ENCODE results near the gene STK10.

The STK10 gene

DNA sequence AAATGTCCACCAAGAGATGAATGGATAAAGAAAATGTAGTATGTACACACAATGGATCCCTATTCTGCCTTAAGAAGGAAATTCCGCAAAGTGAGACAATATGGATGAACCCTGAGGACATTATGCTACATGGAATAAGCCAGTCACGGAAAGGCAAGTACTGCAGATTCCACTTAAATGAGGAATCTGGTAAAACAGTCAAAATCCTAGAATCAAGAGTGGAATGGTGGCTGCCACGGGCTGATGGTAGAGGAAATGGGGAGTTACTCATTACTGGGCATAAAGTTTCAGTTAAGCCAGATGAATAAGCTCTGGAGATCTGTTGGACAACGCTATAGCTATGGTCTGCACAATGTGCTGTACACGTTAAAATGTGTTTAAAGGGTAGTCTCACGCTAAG is 47.2 kb downstream of the STK10 start:
- DNase-seq: no peak

DNA sequence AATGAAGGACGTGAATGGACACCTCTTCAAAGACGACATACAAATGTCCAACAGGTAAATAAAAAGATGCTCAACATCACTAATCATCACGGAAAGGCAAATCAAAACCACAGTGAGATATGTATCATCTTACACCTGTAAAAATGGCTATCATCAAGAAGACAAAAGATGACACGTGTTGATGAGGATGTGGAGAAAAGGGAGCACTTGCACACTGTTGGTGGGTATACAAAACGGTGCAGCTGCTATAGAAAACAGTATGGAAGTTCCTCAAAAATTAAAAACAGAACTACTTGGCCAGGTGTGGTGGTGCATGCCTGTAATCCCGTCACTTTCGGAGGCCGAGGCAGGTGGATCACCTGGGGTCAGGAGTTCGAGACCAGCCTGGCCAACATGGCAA is 47.9 kb downstream of the STK10 start:
- no peak for DNase-seq

DNA sequence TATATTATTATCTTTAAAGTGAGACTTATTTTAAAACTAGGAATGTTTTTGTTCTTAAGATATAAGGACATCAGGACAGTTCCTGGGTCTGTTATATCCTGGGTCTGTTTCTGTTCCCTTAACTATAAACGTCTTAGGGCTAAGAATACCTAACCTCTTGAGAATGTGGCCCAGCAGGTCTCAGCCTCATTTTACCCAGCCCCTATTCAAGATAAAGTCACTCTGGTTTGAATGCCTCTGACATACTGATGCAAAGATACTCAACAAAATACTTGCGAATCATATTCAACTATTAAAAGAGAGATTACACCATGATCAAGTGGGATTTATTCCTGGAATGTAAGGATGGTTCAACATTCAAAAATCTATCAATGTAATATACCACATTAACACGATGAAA is 51.0 kb downstream of the STK10 start:
- no peak for DNase-seq

DNA sequence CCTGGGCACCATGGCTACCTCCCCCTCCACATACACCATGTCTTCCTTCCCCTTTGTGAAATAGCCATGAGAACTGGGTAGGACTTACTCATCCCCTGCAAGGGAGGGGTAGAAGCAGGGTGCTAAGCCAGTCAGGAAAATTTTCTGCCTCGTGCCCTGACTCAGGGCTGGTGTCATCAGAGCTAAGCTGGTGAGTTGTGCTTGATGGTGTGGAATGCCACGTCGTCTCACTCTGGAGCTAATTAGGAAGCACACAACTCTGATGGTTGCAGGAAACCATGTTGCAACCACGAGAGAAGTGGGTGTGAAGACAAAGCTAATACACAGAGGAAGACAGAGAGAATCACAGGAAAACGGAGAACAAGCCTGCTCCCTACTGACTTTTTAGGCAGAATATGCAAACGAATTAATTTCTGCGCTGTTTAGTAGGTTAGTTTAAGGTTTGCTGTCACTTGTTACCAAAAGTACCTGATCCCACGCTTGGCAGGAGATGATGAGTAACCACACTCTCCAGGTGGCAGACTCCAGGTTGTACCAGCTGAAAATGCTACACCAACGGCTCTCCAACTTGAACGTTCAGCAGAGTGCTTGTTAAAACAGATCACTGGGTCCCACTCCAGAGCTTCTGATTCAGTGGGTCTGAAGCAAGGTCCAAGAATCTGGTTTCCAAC is 54.5 kb downstream of the STK10 start:
- DNase-seq: no peak

DNA sequence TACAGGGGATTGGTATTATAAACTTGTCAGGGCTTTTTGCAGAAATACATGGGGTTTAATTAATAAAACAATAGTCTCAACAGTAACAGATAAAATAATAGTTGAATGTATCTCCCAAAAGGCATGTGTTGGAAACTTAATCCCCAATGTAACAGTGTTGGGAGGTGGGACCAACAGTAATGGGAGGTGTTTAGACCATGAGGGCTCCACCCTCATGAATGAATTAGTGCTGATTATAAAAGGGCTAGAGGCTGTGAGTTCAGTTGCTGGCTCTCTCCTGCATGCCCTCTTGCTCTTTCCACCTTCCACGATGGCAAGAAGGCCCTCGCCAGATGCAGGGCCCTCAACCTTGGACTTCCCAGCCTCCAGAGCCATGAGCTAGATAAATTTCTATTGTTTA is 56.3 kb downstream of the STK10 start:
- DNase-seq: no peak

DNA sequence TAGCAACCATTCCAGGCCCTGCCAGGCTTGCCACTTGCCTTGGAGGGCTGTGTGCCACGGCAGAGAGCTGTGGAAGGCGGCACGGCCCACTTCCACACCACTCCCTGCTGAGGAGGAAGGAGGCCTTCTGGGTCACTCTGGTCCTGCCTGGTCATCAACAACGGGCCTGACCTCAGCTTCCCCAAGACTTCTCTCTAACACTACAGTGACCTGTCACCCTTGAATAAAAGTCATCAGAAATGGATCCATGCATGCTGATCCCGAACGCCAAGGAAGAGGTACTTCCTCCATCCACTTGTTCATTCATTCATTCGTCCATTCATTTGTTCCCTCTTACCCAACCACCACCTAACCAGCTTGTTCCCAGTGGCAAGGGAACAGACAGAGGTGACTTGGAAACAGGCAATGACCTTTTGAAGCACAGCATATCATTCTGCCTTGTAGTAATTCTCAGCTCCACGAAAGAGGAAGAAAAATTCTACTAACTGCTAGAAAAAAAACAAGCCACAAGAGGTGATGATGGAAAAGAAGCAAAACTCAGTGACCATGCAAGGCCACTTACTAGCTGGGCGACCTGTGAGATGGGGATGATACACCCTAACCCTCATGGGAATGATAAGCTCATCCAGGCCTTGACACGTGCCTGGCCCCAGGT is 58.6 kb downstream of the STK10 start:
- no peak for DNase-seq

DNA sequence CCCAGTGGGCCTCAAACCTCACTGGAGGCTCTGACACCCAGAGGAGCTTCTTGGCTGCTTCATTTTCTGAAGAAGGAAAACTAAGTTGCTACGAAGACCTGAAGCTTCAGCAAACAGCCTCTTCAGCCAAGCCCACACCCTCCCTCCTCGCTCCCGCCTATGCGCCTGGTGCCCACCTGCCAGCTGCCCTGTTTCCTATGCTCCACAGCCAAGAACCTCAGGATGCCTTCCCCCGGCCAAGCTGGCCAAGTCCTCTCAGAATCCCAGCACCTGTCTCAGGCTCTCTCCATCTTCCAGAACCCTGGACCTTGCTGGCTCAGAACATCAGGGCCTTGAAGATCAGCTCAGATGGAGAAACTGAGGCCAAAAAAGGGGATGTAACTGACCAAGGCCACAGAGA is 60.4 kb downstream of the STK10 start:
- no peak for DNase-seq

DNA sequence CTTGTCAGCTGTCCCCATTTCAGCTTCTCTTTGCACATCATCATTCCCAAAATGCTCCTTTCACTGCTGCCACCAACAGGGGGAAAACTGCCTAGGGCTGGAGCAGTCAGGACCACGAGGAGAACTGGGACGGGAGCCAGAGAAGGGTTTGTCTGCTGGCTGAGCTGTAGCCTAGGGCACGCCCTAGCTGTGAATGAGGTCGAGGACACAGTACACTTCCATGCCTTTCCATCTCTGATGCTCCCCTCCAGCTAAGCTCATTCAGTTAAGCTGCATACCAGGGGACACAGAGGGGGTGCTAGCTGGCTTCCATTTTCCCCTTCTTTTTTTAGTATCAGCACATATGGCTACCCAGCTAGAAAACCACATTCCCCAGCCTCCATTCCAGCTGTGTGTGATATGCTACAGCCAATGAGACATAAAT is 64.7 kb downstream of the STK10 start:
- DNase-seq: peak; percentile 57

DNA sequence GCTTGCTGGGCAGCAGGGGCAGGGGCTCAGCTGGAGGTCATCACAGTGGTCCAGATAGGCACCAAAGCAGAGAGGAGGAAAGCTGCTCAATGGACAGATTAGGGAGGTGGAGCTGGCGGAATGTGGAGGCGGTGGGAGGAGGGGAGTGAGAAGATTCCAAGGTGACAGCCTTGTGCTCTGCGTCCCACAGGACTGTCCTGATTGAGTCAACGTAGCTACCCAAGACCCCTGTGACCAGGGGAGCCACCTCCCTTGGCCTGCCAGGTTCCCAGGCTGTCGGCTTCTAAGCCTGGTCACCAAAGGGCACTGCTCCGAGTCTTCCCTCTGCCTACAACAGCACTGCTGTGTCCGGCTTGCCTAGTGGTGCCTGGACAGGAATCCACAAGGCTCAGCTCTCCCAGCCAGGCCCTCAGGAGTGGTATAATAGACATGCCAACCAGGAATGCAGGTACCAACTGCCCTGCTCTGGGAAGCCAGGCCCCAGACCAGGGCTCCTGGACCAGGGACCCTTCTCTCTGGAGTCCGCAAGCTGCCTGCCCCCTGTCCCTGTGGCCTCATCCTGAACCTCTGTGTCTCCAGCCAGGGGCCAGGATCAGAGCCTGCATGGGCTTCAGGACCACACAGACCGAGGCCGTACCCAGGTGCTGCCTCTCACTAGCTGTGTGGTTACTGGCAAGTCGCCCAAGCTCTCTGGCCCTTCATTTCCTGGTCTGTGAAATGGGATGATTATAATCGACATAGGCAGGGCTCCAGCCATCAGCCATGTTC is 67.9 kb downstream of the STK10 start:
- DNase-seq: no peak

DNA sequence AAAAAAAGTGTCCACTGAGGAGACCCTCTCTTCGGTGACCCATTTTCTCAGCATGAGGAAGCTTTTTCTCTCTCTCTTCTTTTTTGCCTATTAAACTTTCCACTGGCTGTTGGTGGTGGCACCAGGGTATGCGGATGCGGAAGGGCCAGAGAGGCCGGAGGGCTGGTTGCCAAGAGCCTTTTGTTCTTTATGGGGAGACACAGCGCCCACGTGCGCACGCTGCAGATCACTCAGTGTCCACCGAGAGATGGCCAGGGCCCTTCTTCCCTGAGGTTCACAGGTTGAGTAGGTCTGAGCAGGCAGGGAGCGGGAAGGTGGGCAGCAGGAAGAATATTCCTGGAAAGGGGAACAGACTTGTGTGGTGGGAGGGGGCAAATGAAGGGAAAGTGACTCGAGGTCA is 69.1 kb downstream of the STK10 start:
- no peak for DNase-seq

DNA sequence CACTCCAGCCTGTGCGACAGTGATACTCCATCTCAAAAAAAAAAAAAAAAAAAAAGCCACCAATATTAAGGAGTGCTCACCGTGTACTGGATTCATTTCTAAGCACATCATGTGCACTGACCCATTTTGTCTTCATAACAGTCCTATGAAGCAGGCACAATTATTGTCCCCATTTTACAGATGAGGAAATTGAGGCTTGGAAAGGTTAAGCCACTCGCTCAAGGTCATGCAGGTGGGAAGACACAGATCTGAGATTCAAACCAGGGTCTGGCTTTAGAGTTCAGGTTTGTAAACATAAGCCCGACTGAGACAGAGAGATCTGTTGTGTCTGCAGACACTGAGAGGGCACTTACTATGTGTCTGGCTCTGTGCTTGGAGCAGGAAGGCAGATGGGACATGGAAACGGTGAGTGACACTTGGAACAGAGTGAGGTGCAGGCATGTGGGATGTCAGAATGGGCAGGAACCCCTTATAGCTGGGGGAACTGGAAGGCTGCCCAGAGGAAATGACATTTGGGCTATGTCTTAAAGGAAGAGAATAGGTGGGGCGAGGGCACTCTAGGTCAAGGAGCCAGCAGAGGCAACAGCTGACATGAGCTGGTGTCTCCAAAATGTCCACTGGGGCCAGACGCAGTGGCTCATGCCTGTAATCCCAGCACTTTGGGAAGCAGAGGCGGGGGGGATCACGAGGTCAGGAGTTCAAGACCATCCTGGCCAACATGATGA is 69.9 kb downstream of the STK10 start:
- no peak for DNase-seq

DNA sequence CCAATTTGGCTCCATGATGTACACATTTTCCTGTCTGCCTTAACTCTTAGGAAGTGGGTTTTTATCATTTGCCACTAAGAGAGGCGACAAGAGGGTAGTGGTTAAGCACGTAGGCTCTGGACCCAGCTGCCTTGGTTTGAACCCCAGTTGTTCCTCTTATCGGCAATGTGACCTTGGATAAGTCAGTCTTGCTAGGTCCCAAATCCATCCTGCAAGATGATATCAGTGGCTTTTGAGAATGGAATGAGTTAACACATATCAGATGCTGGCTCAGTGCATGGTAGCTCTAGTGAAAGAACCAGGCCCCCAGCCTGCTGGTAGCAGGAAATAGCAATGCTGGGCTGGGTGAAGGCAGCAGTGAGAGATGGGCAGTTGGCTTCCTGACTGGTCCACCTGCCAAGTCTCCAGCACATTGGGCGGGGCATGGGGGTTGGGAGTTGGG is 72.5 kb downstream of the STK10 start:
- no peak for DNase-seq

DNA sequence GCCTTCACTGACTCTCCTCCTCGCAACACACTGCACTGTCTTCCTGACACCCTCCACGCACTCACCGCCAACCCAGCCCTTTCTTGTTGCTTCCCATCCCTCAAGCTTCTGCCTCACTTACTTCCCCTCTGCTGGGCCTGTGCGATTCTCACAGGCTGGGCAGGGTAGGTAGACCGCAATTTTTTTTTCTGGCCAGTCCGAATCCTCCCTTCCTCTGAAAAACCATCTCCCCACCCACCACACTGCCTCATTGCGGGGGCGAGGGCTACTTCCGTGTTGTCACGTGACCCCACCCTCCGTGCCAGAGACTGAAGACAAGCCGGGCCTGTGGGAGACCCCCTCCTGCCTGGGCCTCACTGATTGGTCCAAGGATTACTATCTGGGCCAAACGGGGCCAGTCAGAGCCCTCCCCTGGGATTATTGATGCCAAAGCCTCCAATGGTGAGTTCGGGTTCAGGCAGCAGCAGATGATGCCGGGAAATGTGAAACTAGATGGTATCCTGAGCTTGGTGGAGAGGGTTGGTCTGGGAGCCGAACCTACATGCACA is 73.1 kb downstream of the STK10 start:
- no peak for DNase-seq

DNA sequence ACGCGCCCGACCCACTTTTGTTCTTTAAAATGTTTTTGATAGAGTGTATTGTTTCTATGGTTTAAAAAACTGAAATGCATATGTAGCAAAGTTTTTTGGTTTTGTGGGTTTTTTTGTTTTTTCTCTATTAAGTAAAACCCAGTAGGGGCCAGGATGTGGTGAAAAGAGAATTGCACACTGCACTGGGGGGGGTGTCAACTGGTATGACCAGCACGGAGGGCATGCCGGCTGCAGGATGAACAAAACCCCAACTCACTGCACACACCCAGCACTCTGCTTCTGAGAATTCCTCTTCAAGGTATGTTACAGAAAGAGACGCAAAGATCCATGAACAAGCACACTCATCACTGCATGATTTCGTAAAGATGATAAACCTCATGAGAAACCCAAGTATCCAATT is 75.0 kb downstream of the STK10 start:
- DNase-seq: no peak

DNA sequence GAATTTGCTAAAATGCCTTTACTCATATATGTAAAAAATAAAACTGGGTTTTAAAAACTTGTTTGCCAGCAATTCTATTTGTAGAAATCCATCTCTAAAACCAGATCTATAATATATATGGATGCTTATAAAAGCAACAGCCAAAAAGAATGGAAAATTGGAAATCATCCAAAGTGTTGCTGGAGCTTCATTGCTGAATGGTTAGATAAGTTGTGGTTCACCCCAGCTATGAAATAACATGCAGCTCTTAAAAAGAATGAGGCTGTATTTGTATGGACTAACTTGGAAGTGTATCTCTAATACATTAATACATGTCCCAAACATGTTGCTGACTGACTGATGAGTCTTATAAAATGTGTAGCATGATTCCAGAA is 76.2 kb downstream of the STK10 start:
- DNase-seq: peak; percentile 20

DNA sequence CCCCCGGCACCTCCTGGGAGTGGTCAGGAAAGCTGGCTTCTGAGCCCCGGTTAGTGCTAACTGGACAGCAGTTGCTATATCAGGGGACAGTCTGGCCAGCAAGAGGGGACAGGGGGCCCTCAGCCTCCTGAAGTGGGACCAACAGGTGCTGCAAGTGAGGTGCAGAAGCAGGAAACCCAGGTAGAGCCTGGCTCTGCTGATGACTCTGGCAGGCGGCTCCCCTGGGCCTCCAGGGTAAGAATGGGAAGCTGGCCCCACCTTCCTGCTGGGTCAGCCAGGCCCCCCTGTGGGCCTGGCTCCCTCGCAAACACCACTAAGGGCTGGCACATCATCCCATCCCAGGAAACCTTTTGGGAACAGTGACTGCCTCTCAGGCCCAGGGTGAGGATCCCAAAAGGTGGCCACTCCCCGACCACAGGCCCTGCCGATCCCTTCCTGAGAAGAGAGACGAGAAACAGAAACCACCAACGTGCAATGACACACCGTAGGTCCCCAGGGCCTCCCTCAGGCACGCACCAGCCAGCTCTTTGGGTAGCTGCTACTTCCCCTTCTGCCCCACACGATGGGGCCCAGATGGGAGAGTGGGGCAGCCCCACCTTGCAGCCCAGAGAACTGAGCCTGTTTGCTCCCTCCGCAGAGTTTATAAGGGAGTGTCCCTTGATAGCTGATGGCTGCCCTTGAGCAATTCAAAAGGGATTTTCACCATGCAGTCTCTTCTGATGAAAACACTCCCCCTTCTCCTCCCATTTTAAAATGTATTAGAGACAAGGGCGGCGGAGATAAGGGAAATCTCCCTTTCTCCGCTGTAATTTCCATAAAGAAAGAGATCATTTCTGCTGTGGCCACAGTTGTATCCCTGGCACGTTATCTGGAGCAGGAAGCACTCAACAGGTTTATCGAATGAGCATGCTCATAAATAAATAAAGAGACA is 76.8 kb downstream of the STK10 start:
- peak; percentile 71 for DNase-seq

DNA sequence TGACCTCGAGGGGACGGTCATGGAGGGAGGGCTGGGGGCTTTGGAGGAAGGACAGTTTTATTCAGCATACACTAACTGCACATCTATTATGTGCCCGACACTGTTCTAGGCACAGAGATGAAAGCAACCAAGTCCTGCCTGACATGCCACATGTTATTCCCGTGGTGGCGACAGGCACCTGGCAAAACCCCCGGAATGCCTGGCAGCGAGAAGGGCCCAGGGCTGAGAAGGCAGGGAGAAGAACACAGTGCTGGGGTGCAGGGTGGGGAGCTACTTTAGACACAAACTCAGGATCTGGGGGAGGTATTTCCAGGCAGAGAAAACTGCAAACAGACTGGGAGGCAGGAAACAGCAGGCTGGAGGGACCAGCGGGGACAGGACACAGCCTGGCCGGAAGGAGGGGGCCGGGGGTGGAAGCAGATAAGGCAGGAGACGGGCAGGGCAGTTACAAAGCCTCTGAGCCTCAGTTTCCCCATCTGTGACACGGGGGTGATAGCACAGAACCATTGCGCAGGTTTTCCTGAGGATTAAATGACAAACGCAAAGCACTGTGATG is 77.7 kb downstream of the STK10 start:
- DNase-seq: no peak

DNA sequence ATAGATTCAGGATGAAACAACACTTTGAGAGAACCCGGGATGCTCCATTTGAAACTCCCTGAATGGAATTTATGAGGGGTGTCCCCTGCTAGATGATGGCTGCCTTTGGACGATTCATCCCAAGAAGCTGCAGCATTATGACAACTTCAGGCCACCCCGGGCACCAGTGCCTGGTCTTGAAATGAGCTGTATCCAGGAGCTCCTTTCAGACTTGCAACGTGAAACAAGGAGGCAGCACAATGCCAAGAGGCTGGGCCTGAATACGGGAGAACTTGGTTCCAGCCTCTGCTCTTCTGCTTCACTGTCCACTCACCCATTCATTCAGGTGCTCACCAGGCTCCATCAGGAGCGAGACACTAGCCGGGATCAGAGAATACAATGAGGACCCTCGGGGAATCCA is 78.3 kb downstream of the STK10 start:
- DNase-seq: no peak

DNA sequence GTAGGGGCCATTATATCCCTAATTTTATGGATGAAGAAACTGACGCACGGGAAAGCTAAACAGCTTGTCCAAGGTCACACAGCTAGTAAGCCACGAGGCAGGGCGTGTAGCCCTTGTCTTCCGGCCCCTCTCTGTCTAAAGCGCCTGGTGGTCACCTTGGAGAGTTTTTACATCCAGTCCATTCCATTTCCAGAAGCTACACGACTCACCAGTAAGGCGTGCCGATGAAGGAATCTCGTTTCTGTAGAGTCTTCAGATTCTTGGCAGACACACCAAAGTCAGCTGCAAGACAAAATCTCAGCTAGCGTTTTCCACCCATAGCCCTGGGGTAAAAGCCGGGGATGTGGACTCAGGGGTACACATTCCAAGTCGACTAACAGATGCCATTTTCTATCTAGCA is 80.5 kb downstream of the STK10 start:
- no peak for DNase-seq

DNA sequence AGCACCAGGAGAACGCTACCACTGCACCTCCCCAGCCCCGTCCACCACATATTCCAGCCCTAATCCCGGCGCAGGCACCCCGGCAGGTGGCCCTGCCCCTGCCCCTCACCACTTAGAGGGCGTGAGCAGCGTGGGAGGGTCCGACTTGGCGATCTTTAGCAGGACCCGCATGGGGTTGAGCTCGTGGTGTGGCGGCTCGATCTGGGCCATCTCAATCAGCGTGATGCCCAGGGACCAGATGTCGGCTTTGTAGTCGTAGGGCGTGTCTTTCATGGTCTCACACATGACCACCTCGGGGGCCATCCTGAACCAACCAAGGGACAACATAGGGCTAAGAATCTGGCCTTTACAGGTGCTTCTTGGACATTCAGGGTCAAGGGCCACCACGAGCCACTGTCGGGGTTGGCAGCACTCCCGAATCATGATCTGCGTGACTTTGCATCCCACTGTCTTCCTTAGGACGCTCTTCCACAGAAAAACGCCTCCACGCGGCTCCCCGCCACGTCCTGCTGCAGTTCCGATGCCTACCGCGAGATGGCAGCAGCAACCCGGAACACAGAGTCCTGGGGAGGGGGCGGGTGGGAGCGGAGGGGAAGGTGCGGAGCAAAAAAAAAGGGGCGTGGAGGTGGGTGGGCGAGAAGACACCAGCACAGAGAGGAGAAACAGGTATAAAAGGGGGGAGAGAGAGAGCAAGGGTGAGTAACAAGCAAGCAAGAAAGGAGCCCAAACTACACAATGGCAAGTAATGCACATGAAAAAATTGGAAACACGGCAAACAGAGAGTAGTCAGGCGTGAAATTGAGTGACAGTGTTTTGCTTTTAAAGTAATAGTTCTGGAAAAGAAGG is 81.3 kb downstream of the STK10 start:
- DNase-seq: peak; percentile 45

DNA sequence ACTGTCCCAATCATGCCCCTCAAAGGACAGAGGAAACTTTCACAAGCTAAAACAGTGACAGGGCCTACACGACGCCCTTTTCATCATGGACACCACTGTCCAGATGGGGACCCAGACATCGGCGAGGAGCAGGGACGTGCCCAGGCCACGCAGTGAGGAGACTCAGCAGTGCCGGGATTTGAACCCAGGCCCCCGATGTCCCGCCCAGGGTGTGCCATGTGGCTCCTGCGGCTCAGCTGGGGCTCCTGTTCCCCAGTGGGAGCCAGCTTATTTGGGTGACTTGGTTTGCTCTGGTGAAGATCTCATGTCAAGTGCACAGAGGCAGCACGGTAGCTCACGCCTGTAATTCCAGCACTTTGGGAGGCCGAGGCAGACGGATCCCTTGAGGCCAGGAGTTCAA is 82.2 kb downstream of the STK10 start:
- no peak for DNase-seq

Data from NCI-H2171 treated with DMSO at 0.1 percent for 48 hours (cell line).